AG04450 (cell line): Measurements from ENCODE around the gene RMC1. TPM values are rescaled to one million over a fixed set of nuclear protein-coding genes. Genes with fewer than 3 reads are reported as not detected.

Experiments used
- CTCF ChIA-PET: fragments of 300-600, 350-600 bp; formaldehyde crosslinking; extraction: SDS; loops from one replicate; lab custom pipeline; 2022; ENCODE audit warnings: antibody characterized with exemption, inconsistent platforms; lab: Charles Lee
- POLR2A ChIA-PET: fragments of 350-600 bp; formaldehyde crosslinking; extraction: SDS; loops from one replicate; lab custom pipeline; 2021; ENCODE audit warnings: antibody characterized with exemption, inconsistent platforms; lab: Yijun Ruan, JAX
- DNase-seq: peaks from one replicate; pipeline ENCODE4 v3.0.0-alpha.2; 2011; ENCODE audit warnings: low read depth, low spot score
- H3K27ac ChIP-seq: one replicate; pipeline ENCODE4 v1.5.1; 2012; ENCODE audit warnings: low read depth, low read length, control low read depth
- H3K27me3 ChIP-seq: one replicate; pipeline ENCODE4 v1.6.0; 2012; ENCODE audit warnings: low read length; ENCODE audit not compliant: control insufficient read depth, insufficient read depth
- H3K4me3 ChIP-seq: 2 replicates; pipeline ENCODE4 v1.5.1; 2011; ENCODE audit warnings: mild to moderate bottlenecking, low read depth, low read length, control low read depth
- H3K9me3 ChIP-seq: 2 replicates; pipeline ENCODE4 v1.5.1; 2012; ENCODE audit warnings: low read length; ENCODE audit not compliant: control insufficient read depth, insufficient read depth
- CTCF ChIP-seq: IDR thresholded peaks from 2 replicates; pipeline ENCODE4 v1.5.1; 2011; ENCODE audit warnings: low read depth, low read length, control low read depth, inconsistent platforms
- polyA minus RNA-seq: library from RNA; depleted of rRNA, polyadenylated mRNA; stranded (reverse); fragments of >200 nt; gene quantifications from 2 replicates; pipeline ENCODE4 v1.2.3, GENCODE V29; 2011; rRNA and poly(A)+ RNA removed
- polyA plus RNA-seq: library from polyadenylated mRNA; depleted of rRNA; stranded (reverse); fragments of >200 nt; gene quantifications from 2 replicates; pipeline ENCODE4 v1.2.3, GENCODE V29; 2011; rRNA removed

The RMC1 gene
- polyA plus RNA-seq (16.3 and 18.1 TPM in 2 replicates), polyA minus RNA-seq (11.4 and 18.6 TPM in 2 replicates)

- H3K9me3 ChIP-seq = no peaks in the 10 kb centered on the region
- TF ChIP-seq CTCF = no peak; the same call in 1 of the 2 replicates
- H3K4me3 ChIP-seq = peak within 1 kb of the TSS; percentile 83
- DNase-seq = peak; percentile 78
- ChIA-PET POLR2A (interaction anchor here (0.6 kb wide), 1 partner anchor 21 kb away, joined by 3 read pairs; no protein-coding TSS in a partner anchor), CTCF (interaction anchor here (0.6 to 1.5 kb wide), 4 partner anchors 14 to 200 kb away, joined by 3 read pairs; no protein-coding TSS in a partner anchor)
- no peaks in the 10 kb centered on the region for H3K27me3 ChIP-seq
- H3K27ac ChIP-seq = peak within 1 kb of the TSS; percentile 11
Measured at GRCh38 chr18:23503038-23503962, at the start of gene RMC1. Gene RMC1, plus strand, starts transcription at chr18:23503511. Its CDS starts 108 bp downstream, at chr18:23503619.

- CTCF ChIA-PET = interaction anchor here (1.0 to 1.9 kb wide), 3 partner anchors 10 to 422 kb away, joined by 3 to 8 read pairs (median 4); no protein-coding TSS in a partner anchor
- POLR2A ChIA-PET = interaction anchor here (0.6 to 1.7 kb wide), 4 partner anchors 9 to 294 kb away, joined by 3 to 6 read pairs (median 4); a partner anchor contains a TSS
Measured at GRCh38 chr18:23453680-23454058, 49.6 kb upstream of the RMC1 start.

GRCh38 chr18:23456835-23457234, 46.5 kb upstream of the RMC1 start:
- no peaks in the 10 kb centered on the region for H3K27me3 ChIP-seq
- CTCF ChIA-PET = interaction anchor here (0.8 to 1.3 kb wide), 2 partner anchors 41 to 325 kb away, joined by 3 to 4 read pairs; no protein-coding TSS in a partner anchor
- H3K9me3 ChIP-seq = no peaks in the 10 kb centered on the region
- H3K27ac ChIP-seq = no peak overlapping the region
- no peak for DNase-seq
- H3K4me3 ChIP-seq = no peak overlapping the region
- POLR2A ChIA-PET = no interaction called here
- TF ChIP-seq CTCF = no peak

More at GRCh38 chr18:23453680-23454058, 49.6 kb upstream of the RMC1 start:
- DNase-seq = no peak
- no peaks in the 10 kb centered on the region for H3K27me3 ChIP-seq
- no peak for TF ChIP-seq CTCF
- H3K4me3 ChIP-seq = peak overlapping the region; percentile 98
- peak overlapping the region; percentile 78 for H3K27ac ChIP-seq
- no peaks in the 10 kb centered on the region for H3K9me3 ChIP-seq

GRCh38 chr18:23458830-23459529, 44.3 kb upstream of the RMC1 start:
- DNase-seq = no peak
- CTCF ChIA-PET = no interaction called here
- POLR2A ChIA-PET = no interaction called here
- Histone ChIP-seq H3K27ac (peak overlapping the region; percentile 25), H3K4me3 (no peak overlapping the region), H3K9me3 (no peaks in the 10 kb centered on the region), H3K27me3 (no peaks in the 10 kb centered on the region)
- no peak for TF ChIP-seq CTCF
